Endothelial cell of coronary artery (primary cell): ENCODE data around the gene VIT. TPM values are rescaled to one million over a fixed set of nuclear protein-coding genes. Genes with fewer than 3 reads are reported as not detected.

Source experiments
- total RNA-seq: library from RNA; depleted of rRNA; stranded (reverse); fragments of >200 nt; gene quantifications from 2 replicates; pipeline ENCODE4 v1.2.3, GENCODE V29; 2014

The VIT gene
- total RNA-seq: 0.09 and 0.90 TPM in 2 replicates

GRCh38 chr2:36696533-36696932 lies at the start of gene VIT:
Gene VIT, plus strand, starts transcription at chr2:36696707. Its CDS starts 19,664 bp downstream, at chr2:36716371.

Other genes starting within 250 kb of the VIT start
- gene FEZ2, start 98.5 kb upstream of the VIT start, total RNA-seq: 69.2 and 112 TPM in 2 replicates